ENCODE data around the gene MARCHF6.

- TF ChIP-seq, protein P1, sequence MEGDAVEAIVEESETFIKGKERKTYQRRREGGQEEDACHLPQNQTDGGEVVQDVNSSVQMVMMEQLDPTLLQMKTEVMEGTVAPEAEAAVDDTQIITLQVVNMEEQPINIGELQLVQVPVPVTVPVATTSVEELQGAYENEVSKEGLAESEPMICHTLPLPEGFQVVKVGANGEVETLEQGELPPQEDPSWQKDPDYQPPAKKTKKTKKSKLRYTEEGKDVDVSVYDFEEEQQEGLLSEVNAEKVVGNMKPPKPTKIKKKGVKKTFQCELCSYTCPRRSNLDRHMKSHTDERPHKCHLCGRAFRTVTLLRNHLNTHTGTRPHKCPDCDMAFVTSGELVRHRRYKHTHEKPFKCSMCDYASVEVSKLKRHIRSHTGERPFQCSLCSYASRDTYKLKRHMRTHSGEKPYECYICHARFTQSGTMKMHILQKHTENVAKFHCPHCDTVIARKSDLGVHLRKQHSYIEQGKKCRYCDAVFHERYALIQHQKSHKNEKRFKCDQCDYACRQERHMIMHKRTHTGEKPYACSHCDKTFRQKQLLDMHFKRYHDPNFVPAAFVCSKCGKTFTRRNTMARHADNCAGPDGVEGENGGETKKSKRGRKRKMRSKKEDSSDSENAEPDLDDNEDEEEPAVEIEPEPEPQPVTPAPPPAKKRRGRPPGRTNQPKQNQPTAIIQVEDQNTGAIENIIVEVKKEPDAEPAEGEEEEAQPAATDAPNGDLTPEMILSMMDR (IDR thresholded peaks at IDR 0.05; ENCODE audit: control extremely low read depth in 1 of 3, insufficient read depth in 1 of 3, low read depth in 1 of 3, low read length in 3 of 3), result no peak
- no peak for TF ChIP-seq CHD1 (IDR thresholded peaks at IDR 0.05; ENCODE audit: low read depth, low read length)
- TF ChIP-seq JUND (IDR thresholded peaks at IDR 0.05; ENCODE audit: low read length), result no peak
- TF ChIP-seq YY1 (IDR thresholded peaks at IDR 0.05; ENCODE audit: low read depth, low read length), result no peak
- TF ChIP-seq MAX (IDR thresholded peaks at IDR 0.05), result no peak
- TF ChIP-seq CBX5 (IDR thresholded peaks at IDR 0.05; ENCODE audit: low read depth, low read length), result no peak
- TF ChIP-seq HDAC6 (IDR thresholded peaks at IDR 0.05; ENCODE audit: low read depth, low read length), result no peak
- no peak for TF ChIP-seq EP300 (IDR thresholded peaks at IDR 0.05; ENCODE audit: borderline replicate concordance in 1 of 2, low read depth in 2 of 2, low read length in 2 of 2)
These were observed 25.2 kb upstream of the MARCHF6 start for GRCh38 chr5:10328323-10328722.

Measured in H1 (cell line).